Measurements from ENCODE around the gene PTPRK.
"Not testable (repeated sequence)": the region's sequence is repeated elsewhere in the genome, so short reads cannot be mapped to it uniquely, and the experiment has no call there.

The PTPRK gene

GRCh38 chr6:127990074-127990473, 530.3 kb downstream of the PTPRK start:
- no peak for DNase-seq

- no peak for DNase-seq
Measured at GRCh38 chr6:127980996-127981395, 539.4 kb downstream of the PTPRK start.

GRCh38 chr6:127978185-127978584, 542.2 kb downstream of the PTPRK start:
- DNase-seq: not testable (repeated sequence)

- DNase-seq: no peak
Measured at GRCh38 chr6:127976796-127977195, 543.6 kb downstream of the PTPRK start.

- no peak for DNase-seq
Measured at GRCh38 chr6:127976111-127976510, 544.3 kb downstream of the PTPRK start.

- DNase-seq: no peak
Measured at GRCh38 chr6:127972815-127973214, 547.6 kb downstream of the PTPRK start.

GRCh38 chr6:127971945-127972391, 548.4 kb downstream of the PTPRK start:
- peak; percentile 40 for DNase-seq

GRCh38 chr6:127971386-127971785, 549.0 kb downstream of the PTPRK start:
- DNase-seq: no peak

GRCh38 chr6:127969701-127970100, 550.7 kb downstream of the PTPRK start:
- DNase-seq: no peak

- DNase-seq: no peak
Measured at GRCh38 chr6:127968394-127968793, 552.0 kb downstream of the PTPRK start.

GRCh38 chr6:127967708-127968107, 552.7 kb downstream of the PTPRK start:
- DNase-seq: no peak

GRCh38 chr6:127966616-127967015, 553.8 kb downstream of the PTPRK start:
- no peak for DNase-seq

- no peak for DNase-seq
Measured at GRCh38 chr6:127963495-127963894, 556.9 kb downstream of the PTPRK start.

GRCh38 chr6:127959869-127960268, 560.5 kb downstream of the PTPRK start:
- no peak for DNase-seq

- DNase-seq: no peak
Measured at GRCh38 chr6:127956956-127957355, 563.4 kb downstream of the PTPRK start.

- DNase-seq: no peak
Measured at GRCh38 chr6:127956260-127956888, 564.0 kb downstream of the PTPRK start.

GRCh38 chr6:127954082-127954481, 566.3 kb downstream of the PTPRK start:
- no peak for DNase-seq

- DNase-seq: no peak
Measured at GRCh38 chr6:127952831-127953230, 567.6 kb downstream of the PTPRK start.

GRCh38 chr6:127952176-127952575, 568.2 kb downstream of the PTPRK start:
- DNase-seq: no peak

- no peak for DNase-seq
Measured at GRCh38 chr6:127951172-127951917, 569.1 kb downstream of the PTPRK start.

GRCh38 chr6:127950566-127951145, 569.7 kb downstream of the PTPRK start:
- DNase-seq: no peak

GRCh38 chr6:127949251-127949650, 571.1 kb downstream of the PTPRK start:
- DNase-seq: no peak

- DNase-seq: no peak
Measured at GRCh38 chr6:127946388-127946787, 574.0 kb downstream of the PTPRK start.

- no peak for DNase-seq
Measured at GRCh38 chr6:127945434-127946097, 574.8 kb downstream of the PTPRK start.
